Stimulated activated CD4-positive, alpha-beta T cell treated with anti-CD3 and anti-CD28 coated beads, Interleukin-1b, Interleukin-23, amount 100 ng/mL, for 24 hours (primary cell): ENCODE data around the gene MACC1.
"Not testable (repeated sequence)": the region's sequence is repeated elsewhere in the genome, so short reads cannot be mapped to it uniquely, and the experiment has no call there.

Experiments used
- DNase-seq, 4 experiments: peaks; one replicate each; pipeline ENCODE4 v3.0.0-alpha.2; 2020; ENCODE audit warnings: low read depth in 4 of 4, low spot score in 1 of 4

The MACC1 gene

DNA sequence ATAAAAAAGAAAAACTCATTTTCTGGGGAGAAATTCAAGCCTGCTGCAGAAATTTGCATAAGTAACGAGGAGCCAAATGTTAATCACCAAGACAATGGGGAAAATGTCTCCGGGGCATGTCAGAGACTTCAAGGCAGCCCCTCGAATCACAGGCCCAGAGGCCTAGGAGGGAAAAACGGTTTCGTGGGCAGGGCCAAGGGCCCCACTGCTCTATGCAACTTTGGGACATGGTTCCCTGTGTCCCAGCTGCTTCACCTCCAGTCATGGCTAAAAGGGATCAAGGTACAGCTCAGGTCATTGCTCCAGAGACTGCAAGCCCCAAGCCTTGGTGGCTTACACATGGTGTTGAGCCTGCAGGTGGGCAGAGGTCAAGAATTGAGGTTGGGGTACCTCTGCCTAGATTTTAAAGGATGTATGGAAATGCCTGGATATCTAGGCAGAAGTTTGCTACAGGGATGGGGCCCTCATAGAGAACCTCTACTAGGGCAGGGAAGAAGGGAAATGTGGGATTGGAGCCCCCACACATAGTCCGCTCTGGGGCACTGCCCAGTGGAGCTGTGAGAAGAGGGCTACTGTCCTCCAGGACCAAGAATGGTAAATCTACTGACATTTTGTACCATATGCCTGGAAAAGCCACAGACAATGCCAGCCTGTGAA is 8.4 kb downstream of the MACC1 start:
- no peak for DNase-seq

DNA sequence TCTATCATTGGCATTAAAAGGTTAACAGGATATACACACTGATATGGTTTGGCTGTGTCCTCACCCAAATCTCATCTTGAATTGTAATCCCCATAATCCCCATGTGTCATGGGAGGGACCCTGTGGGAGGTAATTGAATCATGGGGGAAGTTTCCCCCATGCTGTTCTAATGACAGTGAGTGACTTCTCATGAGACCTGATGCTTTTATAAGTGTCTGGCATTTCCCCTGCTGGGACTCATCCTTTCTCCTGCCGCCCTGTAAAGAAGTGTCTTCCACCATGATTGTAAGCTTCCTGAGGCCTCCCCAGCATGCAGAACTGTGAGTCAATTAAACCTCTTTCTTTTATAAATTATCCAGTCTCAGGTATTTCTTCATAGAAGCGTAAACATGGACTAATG is 9.4 kb downstream of the MACC1 start:
- DNase-seq, result not testable (repeated sequence)

DNA sequence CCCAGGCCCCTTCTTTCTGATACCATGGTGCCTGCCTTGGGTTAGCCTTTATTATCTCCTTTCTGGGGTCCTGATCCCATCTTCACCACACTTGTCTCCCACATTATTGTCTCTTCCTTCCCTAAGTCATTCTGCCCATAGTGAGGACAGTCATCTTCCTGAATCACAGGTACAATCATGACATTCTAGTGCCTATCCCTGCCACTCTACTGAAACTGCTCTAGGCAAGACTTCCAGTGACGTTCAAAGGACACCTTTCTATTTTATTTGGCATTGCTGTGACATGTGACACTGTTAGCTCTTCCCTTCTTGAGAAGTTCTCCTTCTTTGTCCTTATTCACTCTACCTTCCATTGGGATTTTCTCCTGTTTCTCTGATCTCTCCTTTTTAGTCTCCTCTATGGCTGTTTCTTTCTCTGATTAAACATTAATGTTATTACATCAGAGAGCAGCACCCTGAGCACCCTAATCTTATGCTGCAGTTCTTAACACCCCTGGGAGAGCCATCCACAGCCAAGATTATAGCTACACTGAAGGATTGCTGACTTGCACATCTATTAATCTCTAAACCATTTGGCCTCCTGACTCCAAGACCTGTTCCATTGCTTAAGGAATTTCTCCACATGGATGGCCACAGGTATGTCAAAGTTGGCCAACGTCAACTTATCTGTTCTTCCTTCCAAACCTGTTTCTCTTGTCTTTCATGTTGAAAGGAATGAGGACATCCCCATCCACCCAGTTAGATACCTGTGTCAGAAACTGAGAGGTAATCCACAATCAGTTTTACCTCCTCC is 10.9 kb downstream of the MACC1 start:
- DNase-seq, result no peak

DNA sequence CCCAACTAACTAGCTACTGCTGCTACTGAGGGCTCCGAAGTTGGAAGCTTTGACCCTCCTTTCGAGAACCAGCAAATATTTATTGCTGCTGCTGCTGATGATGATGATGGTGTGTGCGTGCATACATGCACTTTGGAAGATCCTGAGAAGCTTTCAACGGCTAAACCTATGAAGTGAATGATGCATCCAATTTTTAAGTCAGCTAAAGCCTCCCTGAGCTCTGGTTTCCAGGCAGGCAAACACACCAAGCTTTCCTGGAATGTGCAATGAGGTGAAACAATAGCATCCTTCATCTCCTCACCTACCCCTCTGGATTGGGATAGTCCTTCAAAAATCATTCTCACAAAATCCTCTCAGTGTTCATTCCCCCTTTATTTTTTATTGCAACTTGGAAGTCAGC is 13.9 kb downstream of the MACC1 start:
- no peak for DNase-seq

DNA sequence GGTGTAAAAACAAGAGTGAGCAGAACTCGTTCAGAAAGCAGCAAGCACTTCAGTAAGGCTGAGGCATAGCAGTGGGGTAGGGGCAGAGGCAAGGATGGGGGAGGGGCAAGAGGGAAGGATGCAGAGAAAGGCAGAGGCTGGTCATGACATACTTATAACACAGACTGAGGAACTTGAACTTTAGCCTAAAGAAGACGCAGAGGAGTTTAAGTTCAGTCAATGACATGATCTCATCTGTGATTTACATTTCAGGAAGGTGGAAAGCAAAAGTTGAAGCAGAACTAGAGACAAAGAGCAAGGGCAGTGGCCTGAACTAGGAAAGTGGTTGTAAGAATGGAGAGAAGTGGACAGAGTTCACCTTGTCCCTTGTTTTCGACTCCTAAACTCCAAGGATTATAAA is 15.8 kb downstream of the MACC1 start:
- no peak for DNase-seq

DNA sequence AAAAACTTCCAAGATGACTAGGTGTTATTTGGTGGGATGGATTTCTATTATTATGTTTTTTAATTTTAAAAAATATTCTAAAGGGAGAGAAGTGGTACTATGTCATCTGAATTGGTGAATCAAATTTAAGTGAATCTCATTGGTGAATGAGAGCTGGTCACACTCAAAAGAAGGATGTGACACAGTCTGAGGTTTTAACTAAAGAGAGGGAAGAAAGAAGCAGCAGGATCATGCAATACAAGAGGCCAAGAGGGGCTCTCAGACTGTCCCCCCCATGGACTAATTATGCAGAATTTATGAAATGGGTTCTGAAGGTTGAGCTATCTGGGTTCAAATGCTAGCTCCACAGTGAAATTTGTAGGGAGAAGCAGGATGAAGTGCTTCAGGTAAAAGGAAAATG is 16.2 kb downstream of the MACC1 start:
- DNase-seq, result no peak

DNA sequence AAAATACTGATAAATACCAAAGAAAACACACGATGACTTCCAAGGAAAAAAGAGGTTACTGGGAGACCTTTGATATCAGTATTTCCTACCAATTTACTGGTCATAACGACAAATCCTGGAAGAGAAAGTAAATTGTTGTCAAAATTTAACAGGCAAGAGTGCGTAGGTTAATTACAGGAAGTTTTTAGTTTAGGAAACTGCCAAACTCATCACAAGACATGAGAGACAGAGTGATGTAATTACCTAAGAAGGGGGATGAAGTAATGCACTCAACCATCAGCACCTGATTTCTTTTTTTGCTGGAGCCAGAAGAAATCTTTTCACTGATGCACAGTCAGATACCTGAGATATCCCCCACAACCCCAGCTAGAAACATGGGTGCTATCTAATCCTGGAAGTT is 16.8 kb downstream of the MACC1 start:
- DNase-seq, result no peak

DNA sequence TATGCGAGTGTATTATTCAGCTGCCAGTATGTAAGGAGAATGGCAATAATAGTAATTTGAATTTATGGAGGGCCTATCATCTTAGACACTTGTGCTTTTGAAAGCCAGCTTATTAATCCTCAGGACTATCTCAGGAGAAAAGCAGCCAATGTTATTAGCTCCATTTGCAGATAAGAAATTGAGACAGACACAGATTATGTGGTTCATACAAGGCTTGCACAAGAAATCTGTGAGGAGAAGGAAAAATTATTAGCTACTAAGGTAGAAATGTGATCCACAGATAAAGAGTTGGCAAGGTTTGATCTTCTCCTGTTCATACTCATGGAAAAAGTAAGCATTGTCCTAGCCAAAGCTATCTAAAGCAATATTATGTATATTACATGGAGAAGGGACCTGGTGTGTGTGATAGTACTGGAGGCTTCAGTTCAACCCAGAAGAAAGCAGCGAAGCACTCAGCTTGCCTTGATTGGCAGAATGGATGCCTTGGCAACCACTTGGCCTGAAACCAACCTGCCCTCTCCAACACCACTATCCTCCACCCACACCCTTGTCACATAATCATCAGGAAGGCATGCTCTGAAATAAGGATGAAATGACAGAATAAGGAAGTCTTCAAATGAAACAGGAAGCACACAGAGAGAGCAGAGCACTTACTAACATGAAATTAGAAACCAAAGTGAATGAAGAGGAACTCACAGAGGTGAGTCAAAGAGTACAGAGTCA is 18.0 kb downstream of the MACC1 start:
- no peak for DNase-seq

DNA sequence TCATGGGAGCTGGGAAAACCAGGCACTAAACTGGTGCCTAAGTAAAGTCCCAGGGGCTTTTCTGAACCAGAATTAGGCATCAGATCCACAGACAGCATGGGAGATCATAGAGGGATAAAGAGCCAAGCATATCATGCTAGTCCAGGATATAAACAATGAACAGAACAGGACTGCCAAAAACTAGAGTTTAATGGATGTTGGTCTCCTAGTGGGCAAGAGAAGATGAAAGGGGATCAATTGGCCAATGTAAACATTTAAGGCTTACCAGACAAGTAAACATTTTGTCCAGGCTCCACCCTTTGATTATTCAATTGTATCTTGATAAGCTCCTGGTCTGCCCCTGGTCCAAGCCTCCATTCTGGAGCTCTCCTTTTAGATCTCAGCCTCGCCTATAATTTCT is 18.9 kb downstream of the MACC1 start:
- no peak for DNase-seq

DNA sequence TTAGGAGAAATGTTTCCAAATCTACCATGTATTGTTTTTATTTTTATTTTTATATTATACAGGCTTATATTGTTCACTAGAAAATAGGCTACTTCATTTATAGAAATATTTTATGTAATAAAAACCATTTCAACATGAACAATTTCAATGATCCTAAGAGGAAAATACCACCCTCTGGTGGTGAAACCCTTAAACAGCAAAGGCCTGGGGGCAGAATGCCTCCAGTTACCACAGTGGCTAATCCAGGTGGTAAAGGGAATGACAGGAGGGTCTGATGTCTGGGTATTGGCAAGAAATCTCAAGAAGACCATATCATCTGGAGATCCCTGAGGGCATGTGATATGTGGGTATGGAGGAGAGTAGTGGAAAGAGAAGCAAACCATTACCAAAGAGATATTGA is 19.3 kb downstream of the MACC1 start:
- no peak for DNase-seq

DNA sequence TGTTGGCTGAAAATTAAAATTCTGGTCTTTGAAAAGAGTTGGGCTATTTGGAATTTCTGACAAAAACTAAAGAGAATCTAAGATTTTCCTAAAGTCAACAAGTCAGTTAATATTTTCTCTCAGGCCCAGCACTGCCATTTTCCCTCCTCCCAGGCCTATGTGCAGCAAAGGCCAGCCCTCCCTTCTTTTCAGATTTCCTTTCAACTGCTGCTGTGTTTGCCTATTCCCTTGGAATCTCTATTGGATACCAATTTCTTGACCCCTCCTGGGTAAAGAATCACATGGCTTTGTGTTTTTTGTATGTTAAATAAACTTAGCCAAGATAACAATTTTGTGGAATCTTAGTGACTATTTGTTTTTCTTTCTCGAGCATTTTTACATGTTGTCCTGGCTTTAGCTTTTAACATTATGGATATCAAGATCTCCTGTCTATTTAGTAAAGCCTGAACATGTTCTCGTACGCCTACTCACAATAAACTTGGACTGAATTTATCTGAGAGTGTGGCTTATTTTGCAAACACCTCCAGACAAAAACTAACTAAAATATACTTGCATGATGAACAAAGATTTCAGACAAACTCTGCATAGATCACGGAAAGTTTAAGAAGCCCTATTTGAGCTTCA is 19.9 kb downstream of the MACC1 start:
- no peak for DNase-seq

DNA sequence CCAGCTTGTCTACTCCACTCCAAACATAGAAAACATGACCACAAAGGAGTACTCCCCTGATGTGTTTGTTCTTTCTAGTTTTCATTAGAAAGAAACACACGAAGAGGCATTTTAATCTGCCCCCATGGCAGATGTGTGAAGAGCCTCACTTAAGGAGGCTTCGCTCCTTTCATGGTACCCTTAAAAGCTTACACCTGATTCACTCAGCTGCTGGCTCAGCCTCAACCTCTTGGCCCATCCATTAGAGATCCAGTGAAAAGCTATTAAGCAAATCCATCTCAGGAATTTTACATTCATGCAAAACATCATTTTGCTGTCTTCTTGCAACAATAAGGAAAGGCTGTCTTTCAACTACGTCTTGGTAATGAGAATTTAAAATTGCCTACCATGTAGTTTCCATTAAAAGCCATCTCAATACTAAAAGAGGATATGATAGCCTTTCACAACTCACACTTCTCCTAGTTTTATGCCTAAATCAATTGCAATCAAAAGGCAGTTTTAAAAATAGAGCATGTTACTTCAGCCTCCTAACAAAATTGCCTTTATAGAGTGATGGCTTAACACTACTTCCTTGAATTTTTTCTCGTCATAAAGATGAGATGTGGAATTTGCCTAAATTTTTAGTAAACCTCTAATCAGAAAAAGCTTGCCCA is 22.7 kb downstream of the MACC1 start:
- DNase-seq, result no peak

DNA sequence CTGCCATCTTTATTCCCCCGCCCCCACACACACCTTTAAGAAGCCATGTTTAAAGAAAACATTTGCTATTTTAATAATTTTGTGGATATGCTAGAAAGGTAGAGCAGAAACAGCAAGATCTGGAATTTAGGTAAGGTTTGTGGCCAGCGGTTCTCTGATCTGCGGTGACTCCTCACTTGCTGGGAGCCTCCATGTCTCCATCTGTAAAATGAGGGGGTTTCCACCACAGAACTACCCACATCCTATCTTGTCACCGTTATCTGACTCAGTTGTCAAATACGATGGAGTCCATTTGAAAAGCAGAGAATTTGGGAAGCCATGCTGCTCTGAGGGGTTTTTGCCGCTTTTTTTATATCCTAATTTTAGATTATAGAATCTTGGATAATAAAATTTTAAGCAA is 23.3 kb downstream of the MACC1 start:
- DNase-seq, result no peak

DNA sequence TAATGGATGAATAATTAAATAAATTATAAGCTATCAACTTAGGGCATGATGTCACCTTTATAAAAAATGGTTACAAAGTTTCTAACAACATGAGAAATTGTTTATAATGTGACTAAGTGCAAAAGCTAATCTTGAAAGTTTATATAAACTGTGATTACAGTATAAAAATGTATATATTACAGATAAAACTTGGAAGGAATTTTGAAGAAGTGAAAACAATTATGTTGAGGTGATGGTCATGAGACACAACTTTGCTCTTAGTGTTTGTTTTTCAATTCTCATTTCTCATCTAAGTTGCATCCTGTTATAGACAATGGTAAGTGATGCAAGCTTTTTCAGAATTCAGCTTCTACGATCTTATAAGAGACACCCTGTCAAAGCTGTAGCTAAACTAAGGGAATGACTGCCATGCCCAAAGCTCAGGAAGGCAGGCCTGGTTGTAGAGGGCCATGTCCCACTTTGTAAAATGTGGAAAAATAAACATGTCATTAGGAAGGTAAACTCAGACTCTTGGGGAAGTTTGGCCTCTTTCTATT is 23.9 kb downstream of the MACC1 start:
- no peak for DNase-seq

DNA sequence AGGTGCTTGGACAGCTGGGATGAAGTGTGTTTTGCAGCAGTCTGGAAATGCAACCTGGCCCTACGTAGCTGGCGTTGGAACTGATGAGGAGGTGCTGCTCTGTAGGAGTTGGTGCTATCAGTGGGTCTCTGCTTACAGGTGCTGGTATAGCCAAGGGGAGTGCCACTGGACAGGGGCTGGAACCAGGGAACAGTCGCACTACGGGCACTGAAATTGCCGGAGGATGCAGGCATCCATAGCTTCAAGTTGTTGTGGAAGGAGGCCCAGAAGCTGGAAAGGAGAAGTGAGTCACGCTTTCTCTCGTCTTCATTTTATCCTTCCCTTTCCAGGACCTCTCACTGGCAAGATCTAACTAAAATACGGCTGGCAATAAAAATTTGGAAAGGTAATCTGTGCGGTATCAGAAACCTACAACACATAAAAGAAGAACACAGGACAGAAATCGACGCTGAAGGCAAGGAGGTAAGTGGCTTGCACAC is 25.8 kb downstream of the MACC1 start:
- DNase-seq, result no peak

DNA sequence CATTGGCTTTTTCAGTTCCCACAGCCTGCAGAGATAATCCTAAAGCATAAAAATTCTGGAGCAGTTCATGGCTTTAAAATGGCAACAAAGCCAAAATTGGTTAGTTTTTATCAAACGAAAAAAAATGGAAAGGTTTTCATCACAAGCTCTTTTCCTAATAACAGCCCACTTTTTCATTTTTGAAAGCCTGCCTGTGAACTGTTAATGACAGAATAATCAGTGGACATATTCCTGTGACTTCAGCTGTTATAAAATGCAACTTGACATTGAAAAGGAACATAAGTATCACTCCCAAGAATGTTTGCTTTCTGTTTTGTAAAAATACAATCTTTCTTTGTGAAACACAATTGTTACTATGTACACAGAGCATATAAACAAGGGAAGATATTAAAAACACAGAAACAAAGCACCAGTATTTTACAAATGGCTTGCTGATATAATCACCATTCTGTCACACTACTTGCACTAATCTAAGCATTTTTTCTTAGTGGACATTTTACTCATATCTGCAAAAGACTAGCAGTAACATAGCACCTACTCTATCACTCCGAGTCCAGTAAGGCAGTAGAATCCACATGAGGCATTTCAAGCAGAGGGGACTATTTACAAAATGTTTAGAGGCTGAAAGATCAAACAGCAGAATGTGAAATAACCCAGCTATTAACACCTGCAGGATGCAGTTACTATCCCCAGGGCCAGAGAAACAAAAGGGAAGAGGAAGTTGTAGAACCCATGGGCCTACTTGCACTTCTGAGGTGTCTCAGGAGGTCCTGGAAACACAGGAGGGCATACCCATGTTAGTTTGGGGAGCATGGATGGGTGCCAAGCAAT is 26.4 kb downstream of the MACC1 start:
- no peak for DNase-seq

DNA sequence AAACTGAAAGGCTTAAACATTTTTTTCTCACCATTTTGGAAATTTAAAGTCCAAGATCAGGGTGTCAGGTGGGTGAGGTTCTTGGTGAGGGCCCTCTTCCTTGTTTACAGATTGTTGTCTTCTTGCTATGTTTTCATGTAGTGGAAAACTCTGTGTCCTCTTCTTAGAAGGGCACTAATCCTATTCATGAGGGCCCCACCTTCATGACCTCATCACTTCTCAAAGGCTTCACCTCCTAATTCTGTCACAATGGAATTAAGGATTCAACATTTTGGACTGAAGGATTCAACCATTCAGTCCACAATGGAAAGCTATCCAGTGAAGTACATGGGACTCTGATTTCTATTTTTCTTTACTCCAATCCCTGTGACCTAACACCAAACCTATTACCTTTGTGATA is 27.3 kb downstream of the MACC1 start:
- DNase-seq, result no peak

DNA sequence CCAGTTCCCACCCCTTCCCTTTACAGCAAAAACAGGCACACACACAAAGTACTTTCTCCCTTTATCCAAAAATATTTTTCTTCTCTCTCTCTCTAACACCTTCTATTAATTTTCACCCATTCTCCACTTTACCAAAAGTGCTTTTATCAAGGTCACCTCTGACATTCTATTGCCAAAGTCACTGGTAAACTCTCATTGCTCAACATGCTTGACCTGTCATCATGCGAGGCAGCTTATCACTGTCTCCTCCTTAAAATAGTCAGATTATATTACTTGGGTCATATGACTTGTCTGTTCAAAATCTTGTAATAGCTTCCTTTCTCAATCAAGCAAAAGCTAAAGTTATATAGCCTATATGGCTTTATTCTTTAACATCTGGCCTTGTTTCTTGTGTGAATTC is 28.6 kb downstream of the MACC1 start:
- no peak for DNase-seq

DNA sequence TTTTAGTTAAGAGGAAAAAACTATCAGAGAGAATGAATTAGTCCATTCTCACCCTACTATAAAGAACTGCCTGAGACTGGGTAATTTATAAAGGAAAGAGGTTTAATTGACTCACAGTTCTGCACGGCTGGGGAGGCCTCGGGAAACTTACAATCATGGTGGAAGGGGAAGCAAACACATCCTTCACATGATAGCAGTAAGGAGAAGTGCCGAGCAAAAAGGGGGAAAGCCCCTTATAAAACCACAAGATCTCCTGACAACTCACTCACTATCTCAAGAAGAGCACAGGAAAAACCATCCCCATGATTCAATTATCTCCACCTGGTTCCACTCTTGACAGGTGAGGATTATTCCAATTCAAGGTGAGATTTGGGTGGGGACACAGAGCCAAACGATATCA is 29.3 kb downstream of the MACC1 start:
- not testable (repeated sequence) for DNase-seq

DNA sequence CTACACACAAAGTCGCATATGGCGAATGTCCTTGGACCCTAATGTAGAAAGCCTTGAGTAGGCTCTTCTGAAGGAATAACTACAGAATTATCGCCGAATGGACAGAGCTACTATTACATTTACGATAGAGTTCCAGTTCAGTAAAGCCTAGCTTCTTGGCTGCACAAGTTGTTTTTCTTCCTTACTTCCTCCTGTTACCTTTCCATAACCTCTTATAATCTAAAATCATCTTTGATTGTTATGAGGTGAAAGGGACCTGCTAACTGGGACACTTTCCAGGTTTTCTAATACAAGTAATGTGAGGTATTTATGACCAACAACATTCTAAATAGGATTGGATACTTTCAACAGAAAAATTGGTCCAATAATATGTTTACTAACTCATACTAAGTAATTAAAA is 31.2 kb downstream of the MACC1 start:
- no peak for DNase-seq
